Endothelial cell of umbilical vein (primary cell): ENCODE results near the gene PGF. TPM values are rescaled to one million over a fixed set of nuclear protein-coding genes. Genes with fewer than 3 reads are reported as not detected.

Source experiments
- BruUV-seq: library from RNA; stranded (reverse); fragments of 400-500 nt; replicated peaks from 2 replicates; lab custom pipeline; 2021; lab: Mats Ljungman, UMichigan
- CTCF ChIA-PET: fragments of 300-600, 350-600 bp; sonication (Branson Sonifier 250); formaldehyde crosslinking; loops from one replicate; lab custom pipeline; 2021; ENCODE audit warnings: antibody characterized with exemption, inconsistent platforms; lab: Charles Lee
- POLR2A ChIA-PET: fragments of 300-600, 350-600 bp; sonication (Branson Sonifier 250); formaldehyde crosslinking; loops from one replicate; lab custom pipeline; 2021; ENCODE audit warnings: antibody characterized with exemption, inconsistent platforms; lab: Charles Lee
- DNase-seq: peaks from one replicate; pipeline ENCODE4 v3.0.0-alpha.2; 2011; ENCODE audit warnings: low read depth, low spot score
- FAIRE-seq: peaks from 2 replicates; lab custom pipeline; 2011; peaks lifted over from hg19 to GRCh38; lab: Jason Lieb, UNC
- H2AFZ ChIP-seq: 2 replicates; pipeline ENCODE4 v1.6.0; 2012; ENCODE audit warnings: low read depth, low read length, control low read depth, inconsistent platforms
- H3K27ac ChIP-seq: 2 replicates; pipeline ENCODE4 v1.5.1; 2011; ENCODE audit warnings: low read depth, mild to moderate bottlenecking, control low read depth, low read length, moderate library complexity; ENCODE audit not compliant: insufficient read depth
- H3K27me3 ChIP-seq, 2 experiments: 2 replicates each; pipeline versions ENCODE4 v1.6.0 to v1.6.1; 2011; ENCODE audit warnings: low read length in 2 of 2, mixed read lengths in 1 of 2; ENCODE audit not compliant: control insufficient read depth in 2 of 2, insufficient read depth in 2 of 2
- H3K36me3 ChIP-seq, 2 experiments: 2 replicates in 1 of 2; 3 replicates in 1 of 2; pipeline ENCODE4 v1.5.1; 2011; ENCODE audit warnings: low read length in 2 of 2, mild to moderate bottlenecking in 1 of 2, moderate library complexity in 1 of 2; ENCODE audit not compliant: control insufficient read depth in 2 of 2, insufficient read depth in 2 of 2; ENCODE audit errors: extremely low read depth in 1 of 2
- H3K4me1 ChIP-seq: 3 replicates; pipeline ENCODE4 v1.5.1; 2011; ENCODE audit warnings: mild to moderate bottlenecking, low read length; ENCODE audit not compliant: control insufficient read depth, insufficient read depth; ENCODE audit errors: extremely low read depth
- H3K4me2 ChIP-seq: 2 replicates; pipeline ENCODE4 v1.6.1; 2011; ENCODE audit warnings: low read length, control low read depth, mixed read lengths; ENCODE audit not compliant: insufficient read depth
- H3K4me3 ChIP-seq, 3 experiments: fragments of 200-600 bp in 1 of 3; sonication (generic), shearing (Covaris generic) in 1 of 3; replicated peaks in 1 of 3; 2 replicates each; pipeline ENCODE4 v1.5.1; 2011 to 2016; ENCODE audit warnings: control low read depth in 3 of 3, low read length in 3 of 3, mild to moderate bottlenecking in 2 of 3, inconsistent platforms in 1 of 3, low read depth in 1 of 3, moderate library complexity in 1 of 3; ENCODE audit not compliant: insufficient read depth in 1 of 3
- H3K79me2 ChIP-seq: 2 replicates; pipeline ENCODE4 v1.6.0; 2012; ENCODE audit warnings: low read length, inconsistent platforms; ENCODE audit not compliant: control insufficient read depth, insufficient read depth
- H3K9ac ChIP-seq: replicated peaks from 2 replicates; pipeline ENCODE3; 2011; ENCODE audit warnings: low read length, control low read depth; ENCODE audit not compliant: insufficient read depth; ENCODE audit errors: extremely low read depth
- H3K9me1 ChIP-seq: replicated peaks from 3 replicates; pipeline ENCODE4 v1.6.0; 2011; ENCODE audit warnings: mild to moderate bottlenecking, low read length; ENCODE audit not compliant: control insufficient read depth, insufficient read depth; ENCODE audit errors: extremely low read depth
- H3K9me3 ChIP-seq: replicated peaks from 2 replicates; pipeline ENCODE4 v1.5.1; 2012; ENCODE audit warnings: low read length, inconsistent platforms; ENCODE audit not compliant: control insufficient read depth, insufficient read depth
- H4K20me1 ChIP-seq: replicated peaks from 2 replicates; pipeline ENCODE3; 2011; ENCODE audit warnings: mild to moderate bottlenecking, low read length; ENCODE audit not compliant: control insufficient read depth, insufficient read depth; ENCODE audit errors: extremely low read depth
- CTCF ChIP-seq, 2 donors: IDR thresholded peaks; 1 replicate in 1 of 2; 2 replicates in 1 of 2; pipeline ENCODE4 v1.5.1; 2011; ENCODE audit warnings: low read length in 2 of 2, mild to moderate bottlenecking in 2 of 2, moderate library complexity in 2 of 2, control low read depth in 1 of 2, inconsistent platforms in 1 of 2, low read depth in 1 of 2; ENCODE audit not compliant: insufficient read depth in 1 of 2; ENCODE audit errors: extremely low read depth in 1 of 2
- EZH2 ChIP-seq: IDR thresholded peaks from 2 replicates; pipeline ENCODE4 v1.6.1; 2012; ENCODE audit warnings: borderline replicate concordance, low read depth, mild to moderate bottlenecking, moderate library complexity, low read length, inconsistent platforms; ENCODE audit not compliant: severe bottlenecking
- FOS ChIP-seq: IDR thresholded peaks from 2 replicates; pipeline ENCODE4 v1.6.1; 2011; ENCODE audit warnings: mild to moderate bottlenecking, low read length, moderate library complexity, borderline replicate concordance; ENCODE audit not compliant: insufficient read depth
- GATA2 ChIP-seq: IDR thresholded peaks from 2 replicates; pipeline ENCODE4 v1.7.0; 2011; ENCODE audit warnings: low read depth, mild to moderate bottlenecking, moderate library complexity, mixed read lengths, low read length; ENCODE audit not compliant: insufficient read length, insufficient read depth
- JUN ChIP-seq: IDR thresholded peaks from 2 replicates; pipeline ENCODE4 v1.6.1; 2011; ENCODE audit warnings: borderline replicate concordance, low read depth; ENCODE audit not compliant: insufficient read length, insufficient read depth
- MAX ChIP-seq: IDR thresholded peaks from 2 replicates; pipeline ENCODE4 v1.6.1; 2011; ENCODE audit not compliant: insufficient read depth, insufficient read length
- MYC ChIP-seq: IDR thresholded peaks from one replicate; pipeline ENCODE4 v1.6.1; 2011; ENCODE audit warnings: mild to moderate bottlenecking, low read depth, low read length
- POLR2A ChIP-seq: IDR thresholded peaks from 2 replicates; pipeline ENCODE4 v1.6.1; 2012; ENCODE audit warnings: low read depth, mild to moderate bottlenecking, control low read depth, low read length
- POLR2AphosphoS5 ChIP-seq: IDR thresholded peaks from 2 replicates; pipeline ENCODE4 v1.6.1; 2012; ENCODE audit warnings: low read depth, mild to moderate bottlenecking, control low read depth, low read length, moderate library complexity; ENCODE audit not compliant: insufficient read depth
- dilution Hi-C: fragments of 300-500 bp; cut with MboI; formaldehyde crosslinking; loops from one replicate; pipeline ENCODE4 v1.15.0; 2019; ENCODE audit warnings: low sequenced_read_pairs; ENCODE audit not compliant: extremely low pct_ligation_motif_present
- intact Hi-C: fragments of 100-400 bp; cut with micrococcal nuclease; formaldehyde crosslinking; loops from one replicate; pipeline ENCODE4 v1.10.0; 2022
- polyA plus RNA-seq, 4 experiments: library from polyadenylated mRNA; depleted of rRNA in 3 of 4; stranded (reverse) in 3 of 4; unstranded in 1 of 4; fragments of >200 nt; gene quantifications; 2 replicates each; pipeline versions ENCODE4 v1.2.1 to v1.2.3, GENCODE V29; 2011 to 2012; ENCODE audit warnings: missing spikeins in 1 of 4
- total RNA-seq: library from RNA; stranded (reverse); gene quantifications from 2 replicates; pipeline ENCODE4 v1.2.3, GENCODE V29; 2021

The PGF gene
- total and polyA plus RNA-seq, 2 donors (not counting 3 experiments of a cell fraction or from before 2014, with no cell fraction given): 89.0 to 206 TPM

- FAIRE-seq (peak; percentile 57), DNase-seq (peak; percentile 17)
- Histone ChIP-seq H3K27me3 (no peaks in the 10 kb centered on the region), H3K9me3 (no peaks in the 10 kb centered on the region), H3K27ac (peak overlapping the region; percentile 71), H3K9me1 (no peaks in the 10 kb centered on the region), H3K4me2 (peak overlapping the region; percentile 83), H3K9ac (peak overlapping the region; percentile 86), H2AFZ (peak overlapping the region; percentile 47), H3K4me3 (peak overlapping the region; percentile 83 to 94 (median 84)), H4K20me1 (no peaks in the 10 kb centered on the region), H3K79me2 (peaks cover 55% of the 10 kb centered on the region), H3K36me3 (peaks cover 6 to 14% of the 10 kb centered on the region in 2 experiments), H3K4me1 (peaks cover 39% of the 10 kb centered on the region)
- intact Hi-C loops: loop anchor here (1.0 to 2.0 kb wide), 7 partner anchors 10 to 114 kb away; partner anchors contain the start of genes EIF2B2 and ZC2HC1C
- ChIA-PET CTCF (interaction anchor here (0.7 to 3.2 kb wide), 18 partner anchors 9 to 134 kb away, joined by 3 to 14 read pairs (median 5); partner anchors contain the start of gene RPS6KL1), POLR2A (interaction anchor here (0.6 to 2.6 kb wide), 18 partner anchors 10 to 331 kb away, joined by 3 to 20 read pairs (median 6); partner anchors contain the start of genes ACYP1, EIF2B2 and RPS6KL1)
- dilution Hi-C loops: no loop called here
- BruUV-seq: no TSS peak
- no peak for TF ChIP-seq JUN
- no peak for TF ChIP-seq GATA2
- TF ChIP-seq MYC: no peak
- TF ChIP-seq POLR2AphosphoS5: no peak
- no peak for TF ChIP-seq POLR2A
- TF ChIP-seq EZH2: no peak
- TF ChIP-seq CTCF (IDR thresholded peaks at IDR 0.05; ENCODE audit: extremely low read depth in 1 of 2, insufficient read depth in 1 of 2, low read depth in 1 of 2, low read length in 2 of 2): no peak
- TF ChIP-seq FOS: no peak
- TF ChIP-seq MAX: no peak
Measured at GRCh38 chr14:74954947-74955228, 509 bp downstream of the PGF start.
